GM19351 (cell line): ENCODE measurements around the gene SYNE3.

Experiments used
- ATAC-seq: cut with Tn5 transposase; IDR thresholded peaks from one replicate; pipeline ENCODE4 v1.9.1; 2021; ENCODE audit warnings: mild to moderate bottlenecking, moderate library complexity; ENCODE audit not compliant: unreplicated experiment

SYNE3 gene

DNA sequence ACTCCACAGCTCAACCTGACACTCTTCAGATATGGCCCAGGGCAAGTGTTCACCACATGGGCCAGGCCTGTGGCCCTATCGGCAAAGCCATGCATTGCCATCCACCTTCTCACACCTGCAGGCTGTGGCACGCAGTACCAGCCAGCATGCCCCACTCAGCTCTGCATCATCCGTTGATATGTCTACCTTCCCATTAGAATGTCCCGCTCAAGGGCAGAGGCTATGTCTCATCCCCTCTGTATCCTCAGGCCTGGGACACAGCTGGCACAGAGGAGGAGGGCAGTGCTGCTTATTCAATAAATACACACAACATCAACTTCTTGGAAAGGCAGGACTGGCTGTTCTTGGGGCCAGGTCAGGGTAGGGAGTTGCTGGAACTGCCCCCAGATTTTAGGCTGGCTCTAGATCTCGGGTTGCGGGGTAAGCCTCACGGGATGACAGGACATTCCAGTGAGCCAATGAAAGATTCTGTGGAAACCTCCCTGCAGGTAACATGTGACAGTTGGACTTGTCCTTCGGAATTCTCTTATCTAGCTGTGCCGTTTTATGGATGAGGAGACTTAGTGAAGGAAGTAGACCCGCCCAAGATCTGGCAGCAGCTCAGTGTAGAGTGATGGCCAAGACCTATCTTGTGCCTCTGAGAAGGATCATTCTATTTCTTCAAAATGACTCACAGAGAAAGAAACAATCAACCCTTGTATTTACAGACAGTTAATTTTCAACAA is 25.6 kb downstream of the SYNE3 start:
- ATAC-seq, result no peak

- no peak for ATAC-seq
Measured at GRCh38 chr14:95490138-95490509, 26.3 kb downstream of the SYNE3 start.

DNA sequence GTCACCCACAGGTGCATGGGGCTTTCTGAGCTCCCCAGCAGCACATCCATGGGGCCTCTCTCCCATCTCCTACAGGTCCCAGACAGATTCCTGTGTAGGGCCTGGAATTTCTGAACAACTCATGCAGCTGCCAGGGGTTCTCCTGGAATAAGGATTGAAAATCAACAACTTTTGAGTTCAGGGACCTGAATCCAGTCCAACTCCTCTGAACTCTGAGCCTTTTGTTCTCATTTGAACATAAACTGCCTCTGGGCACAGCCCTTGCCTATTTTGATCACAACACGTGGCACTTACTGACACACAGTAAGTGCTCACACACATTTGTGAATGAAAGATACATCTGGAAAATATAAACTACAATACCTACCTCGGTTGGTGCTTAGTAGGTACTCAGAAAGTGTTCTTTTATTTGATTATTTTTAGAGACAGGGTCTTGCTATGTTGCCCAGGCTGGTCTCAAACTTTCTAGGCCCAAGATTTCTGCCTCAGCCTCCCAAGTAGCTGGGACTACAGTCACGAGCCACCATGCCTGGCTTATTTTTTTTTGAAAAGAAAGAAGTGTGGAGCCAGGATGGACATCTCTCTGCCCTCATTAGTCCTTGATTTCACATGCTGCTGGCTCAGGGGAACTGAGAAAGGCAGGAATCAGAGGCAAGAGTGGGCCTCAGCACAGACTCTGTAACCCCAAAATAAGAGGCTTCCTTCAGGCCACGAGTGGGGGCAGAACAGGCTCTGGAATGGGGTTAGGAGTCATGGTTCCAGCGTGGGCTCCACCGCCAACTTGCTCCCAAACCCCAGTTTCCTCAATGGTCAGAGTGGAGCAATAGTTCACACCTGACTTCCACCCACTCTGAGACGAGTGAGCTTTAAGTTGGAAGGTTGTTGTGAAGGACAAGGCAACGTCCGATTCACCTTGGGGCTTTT is 27.0 kb downstream of the SYNE3 start:
- no peak for ATAC-seq

- ATAC-seq, result no peak
Measured at GRCh38 chr14:95488376-95489213, 27.9 kb downstream of the SYNE3 start.

- no peak for ATAC-seq
Measured at GRCh38 chr14:95487669-95488084, 28.8 kb downstream of the SYNE3 start.

GRCh38 chr14:95486875-95487668 is 29.4 kb downstream of the SYNE3 start:
- peak; percentile 57 for ATAC-seq

GRCh38 chr14:95485222-95485819 is 31.1 kb downstream of the SYNE3 start:
- ATAC-seq, result no peak

GRCh38 chr14:95484296-95484695 is 32.2 kb downstream of the SYNE3 start:
- no peak for ATAC-seq

DNA sequence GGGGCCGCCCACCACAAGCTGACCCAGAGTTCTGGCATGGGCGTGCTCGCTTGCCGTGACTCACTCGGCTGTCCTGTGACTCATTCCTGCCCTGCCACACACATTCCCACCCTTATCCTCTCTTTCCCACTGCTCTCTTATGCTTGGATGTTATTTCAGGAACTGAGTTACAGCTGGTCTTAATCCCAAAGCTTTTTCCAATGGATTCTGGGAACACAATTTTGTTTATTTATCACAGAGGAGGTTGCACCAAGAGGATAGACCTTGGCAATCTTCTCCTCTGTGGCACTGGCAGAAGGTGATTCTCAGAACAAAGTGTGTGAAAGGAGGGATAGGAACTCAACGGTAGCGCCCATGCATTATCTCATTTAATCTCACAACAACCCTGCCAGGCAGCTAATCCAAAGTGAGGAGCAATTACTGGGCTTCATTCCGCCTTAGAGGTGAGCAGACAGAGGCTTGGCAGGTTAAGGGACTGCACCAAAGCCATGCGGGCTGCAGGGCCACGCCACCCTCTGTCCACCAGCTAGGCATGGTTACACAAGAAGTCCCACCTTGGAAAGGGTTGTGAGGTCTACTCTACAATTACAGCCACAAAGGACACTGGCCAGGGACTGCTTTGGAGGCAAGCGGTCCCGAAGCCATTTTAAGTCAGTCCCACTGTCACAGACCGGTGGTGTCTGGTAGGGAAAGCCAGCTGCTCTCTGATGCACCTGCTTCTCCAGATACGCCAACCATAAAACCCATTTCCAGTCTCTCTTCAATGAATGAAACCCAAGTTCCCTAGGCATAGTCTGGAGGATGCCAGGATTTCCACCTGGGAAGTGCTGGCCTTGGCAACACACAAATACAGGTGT is 32.9 kb downstream of the SYNE3 start:
- ATAC-seq, result no peak

GRCh38 chr14:95482627-95483308 is 33.7 kb downstream of the SYNE3 start:
- ATAC-seq, result no peak

DNA sequence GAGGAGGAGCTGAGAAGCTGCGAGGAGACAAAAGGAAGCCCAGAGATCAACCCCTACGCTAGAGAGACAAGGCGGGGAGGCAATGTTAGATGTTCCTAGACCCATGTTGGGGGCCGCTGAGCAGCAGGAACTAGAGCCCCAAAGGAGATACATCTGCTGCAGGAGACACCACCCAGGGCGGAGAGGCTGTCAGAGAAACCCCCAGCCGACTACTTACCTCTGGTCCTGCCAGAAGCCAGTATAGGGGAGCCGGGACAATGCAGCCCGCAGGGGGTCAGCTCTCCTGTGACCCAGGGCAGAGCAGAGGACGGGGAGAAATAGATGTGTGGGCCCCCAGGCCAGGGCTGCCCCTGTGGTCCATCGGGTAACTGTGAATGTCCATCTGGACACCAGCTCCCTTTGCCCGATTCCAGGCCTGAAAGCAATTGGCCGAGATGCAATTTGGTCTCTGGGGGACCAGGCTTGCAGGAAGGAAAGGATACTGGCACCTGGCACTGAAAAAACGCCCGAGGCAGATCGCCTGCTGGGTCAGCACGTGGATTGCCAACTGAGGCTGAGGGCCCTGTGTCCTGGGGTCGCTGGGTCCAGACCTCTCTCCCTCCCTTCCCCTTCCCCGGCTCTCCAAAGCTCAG is 34.9 kb downstream of the SYNE3 start:
- ATAC-seq, result no peak

GRCh38 chr14:95480887-95481226 is 35.6 kb downstream of the SYNE3 start:
- ATAC-seq, result no peak

DNA sequence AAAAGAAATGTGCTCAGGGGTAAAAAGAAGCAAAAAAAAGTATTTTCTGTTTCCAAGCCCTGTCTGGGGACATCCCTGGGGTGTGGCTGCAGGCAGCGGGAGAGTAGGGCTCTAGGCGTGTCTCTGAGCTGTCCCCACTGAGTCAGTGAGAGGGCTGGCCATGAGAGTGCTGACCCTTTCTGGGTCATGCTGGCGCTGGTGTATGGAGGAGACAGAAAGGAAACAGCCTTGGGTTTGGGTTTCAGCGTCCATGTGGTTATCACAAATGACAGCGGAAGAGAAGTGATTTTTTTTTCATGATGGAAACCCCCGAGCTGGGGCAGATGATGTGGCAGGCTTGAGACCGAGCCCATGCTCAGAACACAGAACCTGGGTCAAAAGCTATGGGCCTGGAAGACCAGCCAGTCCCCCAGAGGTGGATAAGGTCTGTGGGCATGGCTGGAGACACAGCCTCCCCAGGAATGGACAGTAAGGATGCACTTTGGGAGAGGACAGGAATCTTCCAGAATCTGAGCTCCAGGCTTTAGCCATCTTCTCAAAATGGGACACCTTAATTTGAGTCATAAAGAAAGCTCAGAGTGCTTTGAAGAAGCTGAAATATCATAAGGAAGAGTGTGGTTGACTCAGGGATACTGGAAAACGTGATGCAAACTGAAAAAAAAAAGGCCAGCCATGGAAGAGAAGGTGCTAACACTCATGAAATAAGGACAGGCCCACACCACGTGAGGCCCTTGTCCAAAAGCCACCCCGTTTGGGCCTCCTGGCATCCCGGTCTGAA is 36.2 kb downstream of the SYNE3 start:
- peak; percentile 73 for ATAC-seq

GRCh38 chr14:95479494-95479893 is 37.0 kb downstream of the SYNE3 start:
- no peak for ATAC-seq

- no peak for ATAC-seq
Measured at GRCh38 chr14:95478818-95479217, 37.6 kb downstream of the SYNE3 start.

- ATAC-seq, result no peak
Measured at GRCh38 chr14:95478309-95478708, 38.1 kb downstream of the SYNE3 start.
